HEK293 (cell line): Measurements from ENCODE around the gene HOXC10.

Experiments
- CTCF ChIA-PET: fragments of 350-600 bp; formaldehyde crosslinking; extraction: SDS; loops from one replicate; lab custom pipeline; 2021; ENCODE audit warnings: antibody characterized with exemption; lab: Yijun Ruan, JAX
- POLR2A ChIA-PET: fragments of 300-600 bp; formaldehyde crosslinking; extraction: SDS; loops from one replicate; lab custom pipeline; 2020; ENCODE audit warnings: antibody characterized with exemption, inconsistent platforms; lab: Yijun Ruan, JAX
- H3K27ac ChIP-seq: fragments of 200-500 bp; sonication (Bioruptor generic); 2 replicates; pipeline ENCODE4 v1.5.1; 2014; ENCODE audit warnings: low read depth, low read length, control low read depth, inconsistent platforms; ENCODE audit errors: extremely low read depth
- H3K36me3 ChIP-seq, 2 experiments: fragments of 200-500 bp in 1 of 2; sonication (Bioruptor generic) in 1 of 2; 1 replicate in 1 of 2; 2 replicates in 1 of 2; pipeline ENCODE4 v1.5.1; 2014 to 2017; ENCODE audit warnings: inconsistent platforms in 2 of 2, low read length in 2 of 2; ENCODE audit not compliant: control insufficient read depth in 2 of 2, insufficient read depth in 1 of 2
- H3K4me1 ChIP-seq: fragments of 200-500 bp; sonication (Bioruptor generic); 2 replicates; pipeline ENCODE4 v1.5.1; 2014; ENCODE audit warnings: mild to moderate bottlenecking, low read length, inconsistent platforms; ENCODE audit not compliant: control insufficient read depth, insufficient read depth
- H3K4me3 ChIP-seq: 2 replicates; pipeline ENCODE4 v1.5.1; 2011; ENCODE audit warnings: low read depth, mild to moderate bottlenecking, control low read depth, low read length, moderate library complexity
- H3K9me3 ChIP-seq: fragments of 200-500 bp; sonication (Bioruptor generic); 2 replicates; pipeline ENCODE4 v1.5.1; 2014; ENCODE audit warnings: low read depth, low read length, inconsistent platforms; ENCODE audit not compliant: control insufficient read depth, insufficient read depth
- GLIS1 ChIP-seq: fragments of 450-650 bp; formaldehyde crosslinking; IDR thresholded peaks from 2 replicates; pipeline ENCODE4 v1.5.1; 2016; ENCODE audit warnings: missing biosample characterization, missing genetic modification characterization
- KLF10 ChIP-seq: fragments of 450-650 bp; IDR thresholded peaks from 2 replicates; pipeline ENCODE4 v1.5.1; 2018; ENCODE audit warnings: missing biosample characterization, mild to moderate bottlenecking, missing genetic modification characterization
- PATZ1 ChIP-seq: fragments of 450-650 bp; formaldehyde crosslinking; IDR thresholded peaks from 2 replicates; pipeline ENCODE4 v1.5.1; 2016; ENCODE audit warnings: missing biosample characterization, missing genetic modification characterization
- PRDM1 ChIP-seq: fragments of 450-650 bp; formaldehyde crosslinking; IDR thresholded peaks from 2 replicates; pipeline ENCODE4; 2016; ENCODE audit warnings: missing biosample characterization, missing genetic modification characterization
- SP3 ChIP-seq: fragments of 450-650 bp; formaldehyde crosslinking; IDR thresholded peaks from 2 replicates; pipeline ENCODE4 v1.5.1; 2016; ENCODE audit warnings: missing biosample characterization, missing genetic modification characterization
- SP7 ChIP-seq: fragments of 450-650 bp; formaldehyde crosslinking; IDR thresholded peaks from 2 replicates; pipeline ENCODE4 v1.5.1; 2016; ENCODE audit warnings: missing biosample characterization, missing genetic modification characterization
- TRIM28 ChIP-seq: IDR thresholded peaks from 2 replicates; pipeline ENCODE4 v1.6.1; 2011; ENCODE audit warnings: low read length, control low read depth, borderline replicate concordance
- WT1 ChIP-seq: fragments of 450-650 bp; formaldehyde crosslinking; IDR thresholded peaks from 2 replicates; pipeline ENCODE4 v1.5.1; 2016; ENCODE audit warnings: missing biosample characterization, missing genetic modification characterization
- ZBTB11 ChIP-seq: fragments of 450-650 bp; formaldehyde crosslinking; conservative IDR thresholded peaks from 2 replicates; pipeline ENCODE4 v1.5.1; 2016; ENCODE audit warnings: low read depth, missing biosample characterization, missing genetic modification characterization
- ZBTB20 ChIP-seq: fragments of 450-650 bp; formaldehyde crosslinking; IDR thresholded peaks from 2 replicates; pipeline ENCODE4 v1.5.1; 2016; ENCODE audit warnings: missing biosample characterization, missing genetic modification characterization
- ZEB2 ChIP-seq: fragments of 450-650 bp; formaldehyde crosslinking; IDR thresholded peaks from 2 replicates; pipeline ENCODE4 v1.5.1; 2016; ENCODE audit warnings: missing biosample characterization, missing genetic modification characterization
- ZFP3 ChIP-seq: fragments of 450-650 bp; formaldehyde crosslinking; IDR thresholded peaks from 2 replicates; pipeline ENCODE4 v1.5.1; 2016; ENCODE audit warnings: low read depth, missing biosample characterization, missing genetic modification characterization
- ZFP37 ChIP-seq: fragments of 450-650 bp; formaldehyde crosslinking; IDR thresholded peaks from 2 replicates; pipeline ENCODE4 v1.5.1; 2016; ENCODE audit warnings: missing biosample characterization, missing genetic modification characterization
- ZFP69B ChIP-seq: fragments of 450-650 bp; formaldehyde crosslinking; IDR thresholded peaks from 2 replicates; pipeline ENCODE4 v1.5.1; 2016; ENCODE audit warnings: missing biosample characterization, missing genetic modification characterization
- ZNF211 ChIP-seq: fragments of 450-650 bp; formaldehyde crosslinking; IDR thresholded peaks from 2 replicates; pipeline ENCODE4 v1.5.1; 2016; ENCODE audit warnings: low read depth, missing biosample characterization, missing genetic modification characterization
- ZNF510 ChIP-seq: fragments of 450-650 bp; formaldehyde crosslinking; IDR thresholded peaks from 2 replicates; pipeline ENCODE4 v1.5.1; 2018; ENCODE audit warnings: mild to moderate bottlenecking, missing genetic modification characterization, missing biosample characterization; ENCODE audit not compliant: insufficient replicate concordance
- ZNF76 ChIP-seq: fragments of 450-650 bp; formaldehyde crosslinking; IDR thresholded peaks from 2 replicates; pipeline ENCODE4; 2016; ENCODE audit warnings: low read depth, missing biosample characterization, missing genetic modification characterization, borderline replicate concordance
- ZNF785 ChIP-seq: fragments of 450-650 bp; formaldehyde crosslinking; IDR thresholded peaks from 2 replicates; pipeline ENCODE4 v1.5.1; 2016; ENCODE audit warnings: missing biosample characterization, missing genetic modification characterization
- ZNF791 ChIP-seq: fragments of 450-650 bp; formaldehyde crosslinking; IDR thresholded peaks from 2 replicates; pipeline ENCODE4 v1.5.1; 2016; ENCODE audit warnings: missing biosample characterization, missing genetic modification characterization
- ZNF837 ChIP-seq: fragments of 450-650 bp; formaldehyde crosslinking; IDR thresholded peaks from 2 replicates; pipeline ENCODE4 v1.5.1; 2016; ENCODE audit warnings: missing biosample characterization, missing genetic modification characterization
- TF ChIP-seq, protein P1 (sequence below): IDR thresholded peaks from 2 replicates; pipeline ENCODE4 v1.6.1; 2011; ENCODE audit warnings: mild to moderate bottlenecking, low read depth, low read length, borderline replicate concordance
- TF ChIP-seq, protein P2 (sequence below): fragments of 450-650 bp; formaldehyde crosslinking; IDR thresholded peaks from 2 replicates; pipeline ENCODE4 v1.5.1; 2016; ENCODE audit warnings: missing biosample characterization, missing genetic modification characterization, low read depth
- TF ChIP-seq, protein P3 (sequence below): fragments of 450-650 bp; formaldehyde crosslinking; IDR thresholded peaks from 2 replicates; pipeline ENCODE4 v1.5.1; 2016; ENCODE audit warnings: missing biosample characterization, missing genetic modification characterization

Gene HOXC10

DNA sequence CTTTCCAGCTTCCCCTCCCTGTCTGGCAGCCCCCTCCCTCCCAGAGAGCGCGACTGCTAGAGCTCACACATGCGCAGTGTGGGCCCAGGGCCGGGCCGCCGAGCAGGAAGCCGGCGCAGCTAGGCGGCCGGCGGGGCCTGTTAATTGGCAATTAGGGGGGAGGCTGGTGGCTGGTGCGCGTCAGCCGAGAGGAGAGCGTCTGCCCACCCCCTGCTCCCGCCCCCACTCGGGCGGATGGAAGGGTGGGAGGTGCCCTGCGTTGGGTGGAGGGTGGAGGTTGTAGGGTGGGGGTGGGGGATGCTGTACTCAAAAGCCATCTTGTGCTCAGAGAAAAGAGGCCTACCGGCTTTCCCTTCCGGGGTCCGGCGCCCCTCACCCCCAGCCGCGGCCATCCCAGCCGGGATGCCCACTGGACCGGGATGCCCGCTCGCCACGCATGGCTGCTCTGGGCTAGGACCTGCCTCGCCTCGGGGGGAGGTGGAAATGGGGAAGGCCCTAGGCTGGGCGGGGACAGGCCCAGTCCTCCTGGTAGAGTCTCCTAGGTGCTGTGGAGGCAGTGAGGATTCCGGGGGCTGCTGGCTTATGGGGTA lies 33.0 kb downstream of the HOXC10 start (continued):
- TF ChIP-seq TRIM28 (no peak), ZEB2 (tag by site-specific recombination) (peak; percentile 18), SP7 (tag by site-specific recombination) (peak; percentile 56; the same call in 1 of the 2 replicates), ZFP37 (tag by site-specific recombination) (peak; percentile 50; the same call in 1 of the 2 replicates), ZFP3 (tag by site-specific recombination) (no peak), SP3 (tag by site-specific recombination) (peak; percentile 93), ZNF510 (tag by site-specific recombination) (no peak), WT1 (tag by site-specific recombination) (peak; percentile 75), GLIS1 (tag by site-specific recombination) (peak; percentile 59), ZNF76 (peak; percentile 78; the same call in 1 of the 2 replicates), ZNF211 (tag by site-specific recombination) (no peak), ZNF785 (no peak), ZBTB11 (tag by site-specific recombination) (peak; percentile 92)
- TF ChIP-seq, protein P1, sequence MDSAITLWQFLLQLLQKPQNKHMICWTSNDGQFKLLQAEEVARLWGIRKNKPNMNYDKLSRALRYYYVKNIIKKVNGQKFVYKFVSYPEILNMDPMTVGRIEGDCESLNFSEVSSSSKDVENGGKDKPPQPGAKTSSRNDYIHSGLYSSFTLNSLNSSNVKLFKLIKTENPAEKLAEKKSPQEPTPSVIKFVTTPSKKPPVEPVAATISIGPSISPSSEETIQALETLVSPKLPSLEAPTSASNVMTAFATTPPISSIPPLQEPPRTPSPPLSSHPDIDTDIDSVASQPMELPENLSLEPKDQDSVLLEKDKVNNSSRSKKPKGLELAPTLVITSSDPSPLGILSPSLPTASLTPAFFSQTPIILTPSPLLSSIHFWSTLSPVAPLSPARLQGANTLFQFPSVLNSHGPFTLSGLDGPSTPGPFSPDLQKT, result no peak

DNA sequence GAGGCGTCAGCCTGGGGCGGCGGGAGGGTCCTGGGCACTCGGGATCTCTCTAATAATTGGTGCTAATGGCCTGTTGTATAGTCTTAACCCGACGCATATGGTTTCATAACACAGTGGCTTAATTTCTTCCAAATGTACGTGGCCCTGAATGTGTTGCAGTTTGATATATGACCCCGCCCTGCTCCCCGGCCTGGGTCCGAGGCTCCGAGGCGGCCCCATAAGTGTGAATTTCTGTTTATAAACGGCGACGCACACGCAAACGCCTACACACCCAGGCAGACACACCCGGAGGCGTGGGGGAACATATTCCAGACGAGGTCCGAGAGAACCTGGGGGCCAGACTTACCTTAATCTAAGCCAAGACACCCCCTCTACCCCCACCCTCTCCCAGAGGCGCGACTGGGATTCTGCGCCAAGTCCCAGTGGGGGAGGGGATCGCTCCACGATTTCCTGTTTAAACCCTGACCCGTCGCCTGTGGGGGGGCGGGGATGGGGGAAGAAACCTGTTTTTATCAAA lies 33.6 kb downstream of the HOXC10 start:
- CTCF ChIA-PET, result interaction anchor here (1.8 kb wide), 1 partner anchor 34 kb away, joined by 4 read pairs; the partner anchor contains the start of gene HOXC10
- POLR2A ChIA-PET, result interaction anchor here (1.0 kb wide), 1 partner anchor 107 kb away, joined by 3 read pairs; no protein-coding TSS in a partner anchor
- peak overlapping the region; percentile 100 for H3K27ac ChIP-seq
- TF ChIP-seq ZNF791 (tag by site-specific recombination) (no peak), KLF10 (tag by site-specific recombination) (peak; percentile 15; the same call in 1 of the 2 replicates), ZNF837 (tag by site-specific recombination) (no peak), ZBTB20 (tag by site-specific recombination) (peak; percentile 33; the same call in 1 of the 2 replicates), PRDM1 (no peak), PATZ1 (tag by site-specific recombination) (peak; percentile 19; the same call in 1 of the 2 replicates), ZFP37 (tag by site-specific recombination) (0 out of 2 replicates have a peak, but pooled peaks have one; percentile 6), ZFP69B (peak; percentile 68)
- TF ChIP-seq, protein P2, sequence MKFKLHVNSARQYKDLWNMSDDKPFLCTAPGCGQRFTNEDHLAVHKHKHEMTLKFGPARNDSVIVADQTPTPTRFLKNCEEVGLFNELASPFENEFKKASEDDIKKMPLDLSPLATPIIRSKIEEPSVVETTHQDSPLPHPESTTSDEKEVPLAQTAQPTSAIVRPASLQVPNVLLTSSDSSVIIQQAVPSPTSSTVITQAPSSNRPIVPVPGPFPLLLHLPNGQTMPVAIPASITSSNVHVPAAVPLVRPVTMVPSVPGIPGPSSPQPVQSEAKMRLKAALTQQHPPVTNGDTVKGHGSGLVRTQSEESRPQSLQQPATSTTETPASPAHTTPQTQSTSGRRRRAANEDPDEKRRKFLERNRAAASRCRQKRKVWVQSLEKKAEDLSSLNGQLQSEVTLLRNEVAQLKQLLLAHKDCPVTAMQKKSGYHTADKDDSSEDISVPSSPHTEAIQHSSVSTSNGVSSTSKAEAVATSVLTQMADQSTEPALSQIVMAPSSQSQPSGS, result no peak
- TF ChIP-seq, protein P3, sequence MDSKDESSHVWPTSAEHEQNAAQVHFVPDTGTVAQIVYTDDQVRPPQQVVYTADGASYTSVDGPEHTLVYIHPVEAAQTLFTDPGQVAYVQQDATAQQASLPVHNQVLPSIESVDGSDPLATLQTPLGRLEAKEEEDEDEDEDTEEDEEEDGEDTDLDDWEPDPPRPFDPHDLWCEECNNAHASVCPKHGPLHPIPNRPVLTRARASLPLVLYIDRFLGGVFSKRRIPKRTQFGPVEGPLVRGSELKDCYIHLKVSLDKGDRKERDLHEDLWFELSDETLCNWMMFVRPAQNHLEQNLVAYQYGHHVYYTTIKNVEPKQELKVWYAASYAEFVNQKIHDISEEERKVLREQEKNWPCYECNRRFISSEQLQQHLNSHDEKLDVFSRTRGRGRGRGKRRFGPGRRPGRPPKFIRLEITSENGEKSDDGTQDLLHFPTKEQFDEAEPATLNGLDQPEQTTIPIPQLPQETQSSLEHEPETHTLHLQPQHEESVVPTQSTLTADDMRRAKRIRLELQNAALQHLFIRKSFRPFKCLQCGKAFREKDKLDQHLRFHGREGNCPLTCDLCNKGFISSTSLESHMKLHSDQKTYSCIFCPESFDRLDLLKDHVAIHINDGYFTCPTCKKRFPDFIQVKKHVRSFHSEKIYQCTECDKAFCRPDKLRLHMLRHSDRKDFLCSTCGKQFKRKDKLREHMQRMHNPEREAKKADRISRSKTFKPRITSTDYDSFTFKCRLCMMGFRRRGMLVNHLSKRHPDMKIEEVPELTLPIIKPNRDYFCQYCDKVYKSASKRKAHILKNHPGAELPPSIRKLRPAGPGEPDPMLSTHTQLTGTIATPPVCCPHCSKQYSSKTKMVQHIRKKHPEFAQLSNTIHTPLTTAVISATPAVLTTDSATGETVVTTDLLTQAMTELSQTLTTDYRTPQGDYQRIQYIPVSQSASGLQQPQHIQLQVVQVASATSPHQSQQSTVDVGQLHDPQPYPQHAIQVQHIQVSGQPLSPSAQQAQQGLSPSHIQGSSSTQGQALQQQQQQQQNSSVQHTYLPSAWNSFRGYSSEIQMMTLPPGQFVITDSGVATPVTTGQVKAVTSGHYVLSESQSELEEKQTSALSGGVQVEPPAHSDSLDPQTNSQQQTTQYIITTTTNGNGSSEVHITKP (tag by site-specific recombination), result no peak

More for the DNA sequence above, 33.6 kb downstream of the HOXC10 start:
- H3K4me3 ChIP-seq, result peak overlapping the region; percentile 81
- H3K9me3 ChIP-seq, result no peaks in the 10 kb centered on the region
- H3K4me1 ChIP-seq, result peaks cover 54% of the 10 kb centered on the region
- no peaks in the 10 kb centered on the region for H3K36me3 ChIP-seq
